GM19467 (cell line): ENCODE measurements around the gene PPP6R1.

ENCODE experiments used
- ATAC-seq: cut with Tn5 transposase; IDR thresholded peaks from one replicate; pipeline ENCODE4 v1.9.1; 2021; ENCODE audit warnings: mild to moderate bottlenecking, moderate library complexity; ENCODE audit not compliant: unreplicated experiment

PPP6R1 gene

GRCh38 chr19:55245236-55245904 is 13.4 kb downstream of the PPP6R1 start:
- ATAC-seq: no peak

- no peak for ATAC-seq
Observed at GRCh38 chr19:55244004-55244680, 14.7 kb downstream of the PPP6R1 start.

- ATAC-seq: no peak
Observed at GRCh38 chr19:55242517-55242916, 16.3 kb downstream of the PPP6R1 start.

- ATAC-seq: no peak
Observed at GRCh38 chr19:55241935-55242464, 16.8 kb downstream of the PPP6R1 start.

DNA sequence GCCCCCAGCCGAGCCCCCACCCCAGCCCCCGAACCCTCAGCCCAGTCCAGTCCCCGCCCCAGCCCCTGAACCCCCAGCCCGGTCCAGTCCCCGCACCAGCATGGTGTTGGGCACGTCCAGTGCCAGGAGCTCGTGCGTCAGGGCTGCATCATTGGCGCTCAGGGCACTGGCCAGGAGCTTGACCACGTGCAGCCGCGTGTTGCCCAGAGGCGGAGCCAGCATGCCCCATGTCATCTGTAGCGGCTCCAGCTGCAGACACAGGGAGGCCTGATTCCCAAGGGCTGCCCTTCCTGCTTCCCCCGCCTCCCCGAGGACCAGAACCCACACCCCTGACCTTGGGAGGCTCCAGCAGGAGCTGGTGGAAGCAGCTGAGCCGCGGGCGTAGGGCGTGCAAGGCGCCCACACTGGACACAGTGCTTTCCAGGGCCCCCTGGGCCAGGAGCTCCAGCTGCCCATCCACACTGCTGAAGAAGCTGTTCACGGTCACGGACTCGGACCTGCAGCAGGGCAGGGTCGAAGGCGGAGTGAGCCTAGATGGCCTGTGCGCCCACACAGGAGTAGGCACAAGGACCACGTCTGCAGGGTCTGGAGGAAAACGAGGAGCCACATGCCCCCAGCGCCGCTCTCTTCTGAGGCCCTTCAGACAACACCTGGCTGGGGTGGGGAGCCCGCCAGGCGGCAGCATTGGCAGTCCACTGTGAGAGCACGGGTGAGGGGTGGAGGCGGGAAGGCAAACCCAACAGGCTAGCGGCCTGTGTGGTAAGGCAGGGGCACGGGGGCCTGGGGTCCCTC is 17.5 kb downstream of the PPP6R1 start:
- ATAC-seq: no peak

DNA sequence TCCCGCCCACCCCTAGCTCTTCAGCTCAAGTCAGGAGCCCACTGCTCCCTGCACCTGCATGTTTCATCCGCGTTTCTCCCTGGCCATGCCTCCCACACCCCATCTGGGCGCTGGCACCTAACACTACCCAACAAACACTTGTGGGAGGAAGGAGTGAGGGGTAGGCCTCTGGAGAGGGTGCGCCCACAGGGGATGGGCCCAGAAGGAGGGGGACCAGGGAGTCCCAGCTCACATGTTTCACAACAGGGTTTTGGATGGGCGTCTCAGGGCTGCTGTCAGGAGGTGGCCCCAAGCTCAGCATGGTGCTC is 18.1 kb downstream of the PPP6R1 start:
- ATAC-seq: no peak

DNA sequence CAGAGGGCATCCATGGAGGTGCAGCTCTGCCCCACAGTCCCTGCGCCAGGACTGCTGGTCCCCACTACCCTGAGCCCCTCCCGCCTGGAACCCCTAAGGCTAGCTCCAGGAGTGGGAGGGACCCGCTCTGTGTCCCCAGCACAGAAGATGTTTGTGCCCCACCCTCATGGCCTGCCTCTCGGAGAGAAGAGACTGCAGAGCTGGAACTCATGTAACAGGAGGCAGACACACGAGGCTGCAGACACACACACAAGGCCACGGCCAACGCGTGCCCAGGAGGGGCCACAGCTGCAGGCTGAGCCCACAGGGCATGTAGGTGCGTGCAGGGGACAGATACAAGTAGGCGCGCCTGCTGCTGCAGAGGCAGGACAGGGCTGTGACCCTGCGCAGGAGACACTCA is 19.8 kb downstream of the PPP6R1 start:
- no peak for ATAC-seq

DNA sequence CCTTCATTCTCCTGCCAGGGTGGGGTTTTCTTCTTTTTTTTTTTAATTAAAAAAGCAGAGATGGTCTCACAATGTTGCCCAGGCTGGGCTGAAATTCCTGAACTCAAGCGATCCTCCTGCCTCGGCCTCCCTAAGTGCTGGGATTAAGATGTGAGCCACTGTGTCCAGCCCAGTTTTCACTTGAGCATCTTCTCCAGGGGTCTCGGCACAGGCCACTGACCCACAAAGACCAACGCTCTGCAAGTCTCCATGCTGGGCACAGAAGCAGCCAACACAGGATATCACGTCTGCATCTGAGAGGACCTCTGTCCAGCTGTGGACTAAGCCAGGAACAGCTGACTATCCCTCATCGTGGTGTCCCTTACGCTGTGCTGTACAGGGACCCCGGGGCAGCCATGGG is 20.8 kb downstream of the PPP6R1 start:
- ATAC-seq: no peak

DNA sequence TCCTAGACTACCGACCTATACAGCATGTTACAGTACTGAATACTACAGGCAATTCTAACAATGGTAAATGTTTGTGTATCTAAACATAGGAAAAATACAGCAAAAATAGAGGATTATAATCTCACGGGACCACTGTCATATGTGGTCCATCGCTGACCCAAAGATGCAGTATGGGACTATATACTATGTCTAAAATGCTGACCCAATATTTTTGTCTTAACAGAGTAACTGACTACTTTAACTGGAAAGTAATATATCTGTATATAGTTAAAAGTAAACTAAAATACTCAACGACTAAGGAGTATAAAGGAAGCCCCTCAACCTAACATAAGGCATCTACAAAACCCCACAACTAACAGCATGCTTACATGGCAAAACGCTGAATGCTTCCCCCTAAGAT is 25.8 kb downstream of the PPP6R1 start:
- no peak for ATAC-seq

GRCh38 chr19:55232286-55232602 is 26.6 kb downstream of the PPP6R1 start:
- ATAC-seq: no peak

DNA sequence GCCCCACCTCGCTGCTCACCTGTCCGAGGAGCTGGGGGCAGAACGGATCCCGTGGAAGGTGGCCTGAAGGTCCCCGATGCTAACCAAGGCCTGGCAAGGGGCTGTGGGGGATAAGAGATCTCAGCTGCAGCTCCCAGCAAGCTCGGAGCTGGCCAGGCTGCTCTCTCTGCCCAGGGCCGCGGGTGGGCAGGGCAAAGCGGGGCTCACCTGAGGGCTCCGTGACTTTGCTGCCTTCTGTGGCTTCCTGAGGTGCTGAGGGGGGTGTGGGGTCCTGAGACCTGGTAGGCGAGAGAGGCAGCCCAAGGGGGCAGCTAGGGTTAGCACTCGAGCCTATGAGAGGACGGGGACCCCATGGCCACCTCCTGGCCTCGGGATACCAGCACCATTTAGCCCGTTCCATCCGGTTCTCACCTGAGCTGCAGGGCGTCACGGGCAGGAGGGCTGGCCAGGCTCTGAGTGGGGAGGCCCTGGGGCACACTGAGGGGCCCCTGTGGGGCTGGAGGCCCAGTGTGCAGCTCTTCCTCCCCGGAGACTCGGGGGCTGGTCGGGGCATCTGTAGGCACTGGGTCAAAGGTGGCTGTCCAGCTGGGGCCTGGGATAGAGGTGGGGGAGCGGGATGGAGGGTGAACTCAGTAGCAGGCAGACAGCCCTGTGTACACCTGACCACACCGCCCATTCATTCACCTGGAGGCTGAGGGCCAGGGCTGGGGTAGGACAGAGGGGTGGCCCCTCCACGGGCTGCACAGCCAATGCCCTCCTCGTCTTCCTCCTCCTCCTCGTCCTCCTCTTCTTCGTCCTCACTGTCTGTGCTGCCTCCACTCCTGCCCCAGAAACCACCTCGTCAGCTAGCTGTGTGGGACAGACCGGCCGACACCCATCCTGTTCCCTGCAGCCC is 27.2 kb downstream of the PPP6R1 start:
- no peak for ATAC-seq

GRCh38 chr19:55230780-55231179 is 28.0 kb downstream of the PPP6R1 start:
- ATAC-seq: no peak

DNA sequence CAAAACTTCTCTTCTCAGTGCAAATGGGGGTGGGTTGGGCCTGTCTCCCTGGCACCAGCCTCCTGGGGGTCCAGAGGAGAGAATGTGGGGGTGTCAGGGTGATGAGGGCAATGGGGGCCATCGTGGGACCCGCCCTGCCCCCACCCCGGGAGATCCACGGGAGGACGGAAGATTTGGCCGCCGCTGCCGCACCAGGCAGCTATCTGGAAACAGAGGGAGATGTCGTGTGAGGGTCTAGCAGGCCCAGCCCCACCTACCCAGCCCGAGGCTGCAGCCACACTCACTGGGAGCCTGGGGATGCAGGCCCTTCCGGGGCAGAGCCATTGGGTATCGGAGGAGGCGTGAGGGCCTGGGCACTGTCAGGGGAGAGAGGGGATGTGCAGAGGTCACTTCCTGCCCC is 28.5 kb downstream of the PPP6R1 start:
- ATAC-seq: no peak

- no peak for ATAC-seq
Observed at GRCh38 chr19:55229789-55230182, 29.0 kb downstream of the PPP6R1 start.

DNA sequence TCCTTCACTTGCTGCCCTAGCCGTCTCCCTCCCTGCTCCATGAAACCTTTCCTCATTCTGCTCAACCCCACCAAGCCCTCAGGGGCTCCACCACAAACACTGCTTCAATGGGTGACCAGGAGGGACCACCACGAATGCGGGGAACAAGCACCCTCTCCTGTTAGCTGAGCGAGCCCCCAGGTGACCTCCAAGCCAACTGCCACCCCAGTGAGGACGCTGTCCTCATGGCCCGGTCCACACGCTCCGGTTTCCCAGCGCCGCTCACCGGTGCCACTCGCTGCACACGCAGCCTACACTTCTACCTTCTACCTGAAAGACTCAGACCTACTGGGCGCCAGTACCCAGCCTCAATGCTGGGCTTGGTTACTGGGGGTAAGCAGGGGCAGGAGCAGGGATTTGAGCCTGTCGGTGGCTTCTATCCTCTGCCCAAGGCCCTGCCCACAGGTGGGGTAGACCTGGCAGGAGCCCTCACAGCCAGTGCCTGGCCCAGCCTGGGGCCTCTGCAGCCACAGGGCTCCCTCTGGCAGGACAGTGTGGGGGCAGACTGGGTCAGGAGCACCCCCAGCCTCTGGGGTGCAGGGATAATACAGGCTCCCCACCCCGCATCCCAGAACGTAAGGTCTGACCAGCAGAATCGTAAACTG is 29.6 kb downstream of the PPP6R1 start:
- no peak for ATAC-seq

DNA sequence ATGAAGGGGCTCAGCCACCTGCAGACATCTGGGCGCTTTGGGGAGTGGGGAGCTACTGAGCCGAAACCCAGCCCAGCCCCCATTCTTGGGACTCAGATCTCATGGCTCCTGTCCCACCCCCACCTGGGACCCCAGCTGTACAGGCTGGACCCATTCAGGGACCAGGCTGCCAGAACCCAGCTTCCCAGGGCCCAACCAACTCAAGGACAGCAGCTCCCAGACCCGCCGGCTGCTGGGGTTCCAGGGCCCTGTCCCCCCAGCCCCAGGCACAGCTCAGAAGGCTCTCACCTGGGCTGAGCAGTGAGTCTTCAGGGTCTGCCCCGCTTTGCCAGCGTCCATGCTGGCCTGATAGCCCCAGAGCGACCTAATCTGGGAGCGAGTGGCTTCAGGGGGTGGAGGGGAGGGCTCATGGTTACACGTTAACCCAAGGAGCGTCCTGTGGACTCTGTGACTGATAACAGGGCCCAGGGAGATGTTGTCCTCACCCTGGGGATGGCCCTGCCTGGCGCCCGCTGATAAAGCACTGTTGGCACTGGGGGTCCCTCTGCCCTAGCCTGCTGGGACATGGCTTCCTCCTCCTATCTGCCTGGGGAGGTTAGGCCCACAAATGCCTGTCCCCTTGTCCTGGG is 30.3 kb downstream of the PPP6R1 start, which contains the start of gene TMEM86B:
Gene TMEM86B (minus strand): TSS at position 361 of the 629 bp plus-strand sequence. CDS start 22 bp downstream, at position 339.
- no peak for ATAC-seq

- ATAC-seq: no peak
Observed at GRCh38 chr19:55228015-55228391, 30.8 kb downstream of the PPP6R1 start.

- no peak for ATAC-seq
Observed at GRCh38 chr19:55227241-55228014, 31.4 kb downstream of the PPP6R1 start.

- no peak for ATAC-seq
Observed at GRCh38 chr19:55226788-55227187, 32.0 kb downstream of the PPP6R1 start.
